Natural killer cell (primary cell): Measurements from ENCODE around the gene PPFIA1. TPM values are rescaled to one million over a fixed set of nuclear protein-coding genes. Genes with fewer than 3 reads are reported as not detected.

Experiments used
- ATAC-seq, 3 donors: fragments of 150-1000 bp in 2 of 3; fragments of 200-7000 bp in 1 of 3; cut with Tn5 transposase; 1 replicate in 1 of 3; 2 replicates in 2 of 3; pipeline ENCODE4 v1.10.0; 2021; ENCODE audit warnings: mild to moderate bottlenecking in 2 of 3, moderate library complexity in 2 of 3
- DNase-seq, 2 donors: peaks; one replicate each; pipeline versions ENCODE4 v3.0.0 to v3.0.0-alpha.2; 2013 to 2021; ENCODE audit warnings: mixed read lengths in 1 of 2
- H3K27ac ChIP-seq: one replicate; pipeline ENCODE4 v1.5.1; 2013; ENCODE audit warnings: mild to moderate bottlenecking, low read length
- H3K27me3 ChIP-seq: one replicate; pipeline ENCODE4 v1.6.1; 2013; ENCODE audit warnings: low read length; ENCODE audit not compliant: control insufficient read depth, insufficient read depth
- H3K36me3 ChIP-seq: one replicate; pipeline ENCODE4 v1.6.1; 2013; ENCODE audit warnings: low read length; ENCODE audit not compliant: control insufficient read depth, insufficient read depth
- H3K4me1 ChIP-seq: one replicate; pipeline ENCODE4 v1.6.1; 2013; ENCODE audit warnings: low read length; ENCODE audit not compliant: control insufficient read depth, insufficient read depth
- H3K4me3 ChIP-seq: one replicate; pipeline ENCODE4 v1.5.1; 2013; ENCODE audit warnings: low read length
- H3K9me3 ChIP-seq: one replicate; pipeline ENCODE4 v1.6.1; 2013; ENCODE audit warnings: low read length; ENCODE audit not compliant: control insufficient read depth, insufficient read depth
- H3K27ac Mint-ChIP-seq, 2 donors: one replicate each; pipeline ENCODE4 v1.8.0; 2022; ENCODE audit warnings: mild to moderate bottlenecking in 2 of 2, mixed read lengths in 2 of 2, moderate library complexity in 1 of 2
- H3K27me3 Mint-ChIP-seq, 2 donors: one replicate each; pipeline ENCODE4 v1.8.0; 2022; ENCODE audit warnings: low read depth in 2 of 2, mixed read lengths in 2 of 2
- H3K36me3 Mint-ChIP-seq: one replicate; pipeline ENCODE4 v1.8.0; 2022; ENCODE audit warnings: mixed read lengths
- H3K4me1 Mint-ChIP-seq, 2 donors: one replicate each; pipeline ENCODE4 v1.8.0; 2022; ENCODE audit warnings: mixed read lengths in 2 of 2
- H3K4me3 Mint-ChIP-seq: one replicate; pipeline ENCODE4 v1.8.0; 2022; ENCODE audit warnings: mild to moderate bottlenecking, moderate library complexity, mixed read lengths
- H3K9me3 Mint-ChIP-seq, 2 donors: one replicate each; pipeline ENCODE4 v1.8.0; 2022; ENCODE audit warnings: mixed read lengths in 2 of 2
- WGBS: methylation state at CpG from one replicate; pipeline ENCODE4 v1.1.7; 2013; ENCODE audit warnings: missing lambda C conversion rate; ENCODE audit not compliant: insufficient coverage; 5-methylcytosine and 5-hydroxymethylcytosine counted together
- intact Hi-C: fragments of 100-400 bp; cut with micrococcal nuclease; formaldehyde crosslinking; loops from one replicate; pipeline ENCODE4 v1.14.2; 2022
- total RNA-seq, 4 donors: library from RNA; stranded (reverse); fragments of 120-200 nt in 1 of 4; gene quantifications; one replicate each; pipeline versions ENCODE4 v1.2.3 to v1.2.4, GENCODE V29; 2013 to 2022
- TF ChIP-seq, protein P1 (sequence below): fragments of 200-600 bp; IDR thresholded peaks from one replicate; pipeline ENCODE4 v1.8.0; 2022; ENCODE audit warnings: antibody characterized with exemption

The PPFIA1 gene
- total RNA-seq, 3 donors from 2014 or later (not counting 1 experiment from before 2014, with no cell fraction given) = 42.1 to 75.4 (median 51.7) TPM

GRCh38 chr11:70431611-70432010 is 161.1 kb downstream of the PPFIA1 start:
- Histone ChIP-seq H3K36me3 (no peaks in the 10 kb centered on the region), H3K4me3 (no peak overlapping the region), H3K4me1 (peaks cover 7% of the 10 kb centered on the region), H3K27ac (no peak overlapping the region), H3K9me3 (no peaks in the 10 kb centered on the region), H3K27me3 (peaks cover 62% of the 10 kb centered on the region)
- Mint-ChIP-seq H3K36me3 (no peaks in the 10 kb centered on the region), H3K4me3 (no peak overlapping the region), H3K27ac (no peak overlapping the region), H3K9me3 (no peaks in the 10 kb centered on the region), H3K27me3 (peaks cover 61 to 70% of the 10 kb centered on the region in 2 donors), H3K4me1 (peaks cover 13 to 18% of the 10 kb centered on the region in 2 donors)
- intact Hi-C loops = no loop called here
- ATAC-seq = no peak
- WGBS = 94% methylated on average over 12 of the region's 12 CpGs
- no peak for DNase-seq
- TF ChIP-seq, protein P1, sequence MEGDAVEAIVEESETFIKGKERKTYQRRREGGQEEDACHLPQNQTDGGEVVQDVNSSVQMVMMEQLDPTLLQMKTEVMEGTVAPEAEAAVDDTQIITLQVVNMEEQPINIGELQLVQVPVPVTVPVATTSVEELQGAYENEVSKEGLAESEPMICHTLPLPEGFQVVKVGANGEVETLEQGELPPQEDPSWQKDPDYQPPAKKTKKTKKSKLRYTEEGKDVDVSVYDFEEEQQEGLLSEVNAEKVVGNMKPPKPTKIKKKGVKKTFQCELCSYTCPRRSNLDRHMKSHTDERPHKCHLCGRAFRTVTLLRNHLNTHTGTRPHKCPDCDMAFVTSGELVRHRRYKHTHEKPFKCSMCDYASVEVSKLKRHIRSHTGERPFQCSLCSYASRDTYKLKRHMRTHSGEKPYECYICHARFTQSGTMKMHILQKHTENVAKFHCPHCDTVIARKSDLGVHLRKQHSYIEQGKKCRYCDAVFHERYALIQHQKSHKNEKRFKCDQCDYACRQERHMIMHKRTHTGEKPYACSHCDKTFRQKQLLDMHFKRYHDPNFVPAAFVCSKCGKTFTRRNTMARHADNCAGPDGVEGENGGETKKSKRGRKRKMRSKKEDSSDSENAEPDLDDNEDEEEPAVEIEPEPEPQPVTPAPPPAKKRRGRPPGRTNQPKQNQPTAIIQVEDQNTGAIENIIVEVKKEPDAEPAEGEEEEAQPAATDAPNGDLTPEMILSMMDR = no peak

DNA sequence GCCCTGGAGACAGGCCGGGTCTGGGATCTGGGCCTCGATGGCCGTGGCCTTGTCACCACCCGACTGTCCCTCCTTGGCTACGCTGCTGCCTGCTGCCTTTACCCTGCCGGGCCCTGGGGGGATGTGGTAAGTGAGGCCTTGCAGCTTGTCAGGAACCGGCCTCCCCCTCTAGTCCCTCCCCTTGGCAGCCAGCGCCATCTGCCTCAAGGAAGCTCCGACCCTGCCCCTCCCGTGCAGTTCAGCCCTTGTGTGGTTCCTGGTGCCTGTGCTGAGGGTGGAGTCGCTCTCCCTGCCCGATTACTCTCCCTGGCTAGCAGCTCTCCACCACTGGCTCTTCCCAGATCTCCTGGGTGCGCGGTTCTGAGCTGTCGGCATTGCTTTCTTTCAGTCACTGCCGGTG is 161.6 kb downstream of the PPFIA1 start:
- Histone ChIP-seq H3K36me3 (no peaks in the 10 kb centered on the region), H3K9me3 (no peaks in the 10 kb centered on the region), H3K4me1 (peaks cover 7% of the 10 kb centered on the region), H3K27ac (no peak overlapping the region), H3K4me3 (no peak overlapping the region), H3K27me3 (peaks cover 65% of the 10 kb centered on the region)
- DNase-seq (no peak), ATAC-seq (peak in 1 of 3 donors; percentile 19)
- H3K36me3 Mint-ChIP-seq = no peaks in the 10 kb centered on the region
- no peaks in the 10 kb centered on the region for H3K9me3 Mint-ChIP-seq
- peaks cover 13 to 18% of the 10 kb centered on the region in 2 donors for H3K4me1 Mint-ChIP-seq
- peaks cover 61 to 71% of the 10 kb centered on the region in 2 donors for H3K27me3 Mint-ChIP-seq
- TF ChIP-seq, protein P1 = no peak
- 36% methylated on average over 16 of the region's 16 CpGs for whole genome bisulfite sequencing
- H3K4me3 Mint-ChIP-seq = no peak overlapping the region
- no peak overlapping the region for H3K27ac Mint-ChIP-seq
- intact Hi-C loops = no loop called here

DNA sequence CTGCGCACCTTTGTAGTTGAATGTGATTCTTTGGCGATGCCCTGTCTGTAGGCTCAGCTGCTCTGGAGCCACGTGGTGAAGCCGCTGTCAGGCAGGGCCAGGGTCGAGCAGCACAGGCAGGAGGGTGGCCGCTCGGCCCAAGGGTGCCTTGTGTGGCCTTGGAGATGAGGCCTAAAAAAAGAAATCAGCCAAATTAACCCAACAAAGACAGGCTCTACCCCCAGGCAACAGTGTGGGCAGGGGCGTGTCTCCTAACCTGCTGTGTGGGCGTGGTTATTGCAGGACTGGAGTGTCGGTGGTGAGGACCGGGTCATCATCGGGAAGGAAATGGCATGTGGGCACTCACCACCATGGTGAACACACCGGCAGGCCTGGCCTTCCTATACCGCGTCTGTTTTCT is 162.1 kb downstream of the PPFIA1 start:
- 67% methylated on average over 13 of the region's 15 CpGs for WGBS
- Mint-ChIP-seq H3K27me3 (peaks cover 63 to 70% of the 10 kb centered on the region in 2 donors), H3K36me3 (no peaks in the 10 kb centered on the region), H3K27ac (no peak overlapping the region), H3K4me1 (peaks cover 13 to 18% of the 10 kb centered on the region in 2 donors), H3K4me3 (no peak overlapping the region), H3K9me3 (no peaks in the 10 kb centered on the region)
- no peak overlapping the region for H3K27ac ChIP-seq
- no peak for ATAC-seq
- H3K9me3 ChIP-seq = no peaks in the 10 kb centered on the region
- H3K27me3 ChIP-seq = peaks cover 62% of the 10 kb centered on the region
- no peak for DNase-seq
- TF ChIP-seq, protein P1 = no peak
- H3K36me3 ChIP-seq = no peaks in the 10 kb centered on the region
- no peak overlapping the region for H3K4me3 ChIP-seq
- peaks cover 7% of the 10 kb centered on the region for H3K4me1 ChIP-seq
- intact Hi-C loops = no loop called here

GRCh38 chr11:70433038-70433437 is 162.5 kb downstream of the PPFIA1 start:
- Histone ChIP-seq H3K36me3 (no peaks in the 10 kb centered on the region), H3K9me3 (no peaks in the 10 kb centered on the region), H3K4me1 (peaks cover 7% of the 10 kb centered on the region), H3K27ac (no peak overlapping the region), H3K4me3 (no peak overlapping the region), H3K27me3 (peaks cover 58% of the 10 kb centered on the region)
- DNase-seq = no peak
- no peaks in the 10 kb centered on the region for H3K36me3 Mint-ChIP-seq
- WGBS = 93% methylated on average over 20 of the region's 20 CpGs
- H3K9me3 Mint-ChIP-seq = no peaks in the 10 kb centered on the region
- intact Hi-C loops = no loop called here
- TF ChIP-seq, protein P1 = no peak
- ATAC-seq = no peak
- H3K27ac Mint-ChIP-seq = no peak overlapping the region
- H3K4me1 Mint-ChIP-seq = peaks cover 13 to 18% of the 10 kb centered on the region in 2 donors
- H3K4me3 Mint-ChIP-seq = no peak overlapping the region
- H3K27me3 Mint-ChIP-seq = peaks cover 68 to 71% of the 10 kb centered on the region in 2 donors
